COLO668 (cell line): Measurements from ENCODE around the gene MAGI2.

Experiments
- DNase-seq: peaks from one replicate; lab custom pipeline; 2025; ENCODE audit not compliant: unreplicated experiment; lab: John Stamatoyannopoulos, UW

MAGI2 gene

DNA sequence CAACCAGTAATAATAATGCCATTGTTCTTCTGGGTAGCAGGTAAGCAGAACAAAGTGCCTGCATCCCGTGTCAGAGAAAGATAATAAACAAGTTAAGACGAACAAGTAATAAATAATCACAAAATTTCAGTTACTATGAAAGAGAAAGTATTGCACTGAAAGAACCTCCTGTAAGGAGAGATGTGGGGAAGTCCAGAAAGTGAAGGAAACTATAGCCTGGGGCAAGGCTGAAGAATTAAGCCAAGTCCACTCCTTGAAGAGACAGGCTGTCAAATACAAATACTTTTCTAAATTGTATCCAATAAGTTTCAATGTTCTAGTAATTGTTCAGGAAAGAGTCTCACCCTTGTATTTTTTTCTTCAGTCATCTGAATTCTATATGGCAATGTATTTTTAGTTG, 611.4 kb downstream of the MAGI2 start:
- DNase-seq, result no peak

DNA sequence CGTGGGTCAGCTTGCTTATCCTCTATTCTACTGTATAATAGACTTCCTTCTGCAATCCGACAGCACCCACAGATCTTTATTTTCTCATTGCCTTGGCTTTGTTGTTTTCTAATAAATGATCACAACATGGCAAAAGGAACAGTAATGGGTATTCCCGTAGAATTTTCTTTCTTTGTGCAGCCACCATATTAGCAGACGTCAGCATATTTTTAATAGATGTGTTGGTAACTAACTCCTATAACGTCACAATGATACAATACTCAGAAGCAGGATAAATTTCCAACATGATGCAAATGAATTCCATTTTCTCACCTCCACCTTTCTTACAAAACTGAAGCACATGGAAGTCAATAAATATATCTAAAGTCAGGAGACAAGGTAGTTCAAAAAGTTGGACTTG, 617.6 kb downstream of the MAGI2 start:
- no peak for DNase-seq

DNA sequence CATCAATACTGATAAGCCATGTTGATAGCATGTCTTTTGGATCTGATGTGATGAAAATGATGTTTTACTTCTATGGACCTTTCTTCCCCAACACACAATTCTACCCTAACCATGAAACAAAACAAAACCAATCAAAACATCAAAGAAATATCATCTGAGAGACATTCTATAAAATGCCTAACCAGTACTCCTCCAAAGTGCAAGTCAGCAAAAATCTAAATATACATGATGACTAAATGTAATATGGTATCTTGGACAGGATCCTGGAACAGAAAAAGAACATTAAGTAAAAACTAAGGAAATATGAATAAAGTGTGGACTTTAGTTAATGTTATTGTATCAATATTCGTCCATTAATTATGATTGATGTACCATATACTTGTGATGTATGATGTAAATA, 625.1 kb downstream of the MAGI2 start:
- DNase-seq, result no peak

DNA sequence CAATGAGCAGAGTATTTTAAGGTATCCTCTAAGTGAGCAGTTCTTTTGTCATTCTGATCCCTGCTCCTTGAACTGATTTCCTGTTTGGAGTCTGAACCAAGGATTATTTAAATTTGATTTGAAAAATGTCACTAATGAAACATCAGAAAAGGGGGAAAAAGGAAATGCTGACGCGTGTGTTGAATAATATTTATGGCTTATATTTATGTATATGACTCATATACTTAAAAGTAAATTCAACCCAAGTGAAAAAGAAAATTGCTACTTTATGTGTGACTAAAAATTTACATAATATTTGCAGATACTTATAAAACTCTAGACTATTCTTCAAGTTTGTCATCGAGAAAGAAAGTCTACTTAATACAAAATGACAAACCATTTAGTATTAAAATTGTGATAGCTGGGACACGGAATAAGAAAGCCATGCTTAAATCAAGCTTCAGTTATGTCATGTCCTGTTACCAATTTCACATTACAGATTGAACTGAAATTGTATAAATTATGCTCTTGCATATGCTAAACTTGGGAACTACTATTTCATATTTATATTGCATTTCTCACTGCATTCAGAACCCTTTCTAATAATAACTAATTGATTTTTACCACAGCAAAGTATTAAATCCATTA, 649.9 kb downstream of the MAGI2 start:
- DNase-seq, result no peak

- no peak for DNase-seq
Observed at GRCh38 chr7:78794101-78794500, 659.4 kb downstream of the MAGI2 start.

GRCh38 chr7:78792624-78793023, 660.8 kb downstream of the MAGI2 start:
- no peak for DNase-seq

DNA sequence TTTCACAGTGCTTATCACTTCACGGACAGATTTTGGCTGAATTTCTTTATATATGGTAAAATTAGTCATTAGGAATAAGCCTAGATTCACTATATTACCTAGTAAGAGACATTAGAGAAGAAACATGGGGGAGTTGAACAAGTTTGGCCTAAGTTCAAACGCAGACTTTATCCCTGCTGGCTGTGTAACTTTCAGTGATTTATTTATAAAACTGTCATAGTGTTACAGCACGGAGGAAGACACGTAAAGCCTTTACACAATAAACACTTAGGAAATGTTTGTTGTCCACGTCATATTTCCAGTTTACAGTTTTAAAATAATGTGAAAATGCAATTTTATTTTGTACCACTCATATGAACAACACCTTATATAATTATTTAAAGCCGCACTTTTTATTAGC, 661.5 kb downstream of the MAGI2 start:
- no peak for DNase-seq

- DNase-seq, result no peak
Observed at GRCh38 chr7:78788464-78788863, 665.0 kb downstream of the MAGI2 start.

DNA sequence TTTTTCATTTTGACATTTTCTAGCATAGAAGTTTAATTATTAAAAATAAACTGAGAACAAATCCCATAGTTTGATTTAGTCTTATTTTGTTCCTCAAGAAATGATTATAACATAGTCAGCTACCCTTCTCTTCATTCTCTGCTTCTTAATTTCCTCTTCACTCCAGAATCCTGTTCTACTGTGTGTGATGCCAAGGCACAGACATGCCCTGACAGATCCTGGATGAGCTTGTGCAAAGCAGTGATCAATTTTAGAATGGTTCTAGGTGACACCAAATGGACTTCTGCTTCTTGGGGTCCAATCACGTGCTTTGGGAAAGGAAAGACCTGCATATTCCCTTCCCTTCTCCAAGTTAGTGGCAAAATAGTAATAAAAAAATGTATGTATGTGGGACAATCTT, 665.6 kb downstream of the MAGI2 start:
- DNase-seq, result no peak

DNA sequence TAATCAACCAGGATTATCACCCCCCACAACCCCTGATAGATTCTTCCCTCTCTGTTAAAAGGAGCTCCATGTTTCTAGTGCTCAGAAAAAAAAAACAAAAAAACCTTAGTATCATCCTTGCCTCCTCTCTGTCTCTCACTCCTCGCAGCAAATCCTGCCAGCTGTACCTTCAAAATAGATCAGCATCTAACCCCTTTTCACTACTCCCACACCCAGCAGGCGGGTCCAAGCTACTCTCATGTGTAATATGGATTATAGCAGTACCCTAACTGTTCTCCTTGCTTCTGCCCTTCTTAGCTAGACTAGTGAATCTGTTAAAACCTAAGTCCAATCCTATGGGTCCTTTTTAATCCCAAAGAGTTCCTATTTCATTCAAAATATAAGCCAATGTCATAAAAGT, 667.4 kb downstream of the MAGI2 start:
- no peak for DNase-seq

GRCh38 chr7:78783179-78783962, 670.1 kb downstream of the MAGI2 start:
- no peak for DNase-seq

DNA sequence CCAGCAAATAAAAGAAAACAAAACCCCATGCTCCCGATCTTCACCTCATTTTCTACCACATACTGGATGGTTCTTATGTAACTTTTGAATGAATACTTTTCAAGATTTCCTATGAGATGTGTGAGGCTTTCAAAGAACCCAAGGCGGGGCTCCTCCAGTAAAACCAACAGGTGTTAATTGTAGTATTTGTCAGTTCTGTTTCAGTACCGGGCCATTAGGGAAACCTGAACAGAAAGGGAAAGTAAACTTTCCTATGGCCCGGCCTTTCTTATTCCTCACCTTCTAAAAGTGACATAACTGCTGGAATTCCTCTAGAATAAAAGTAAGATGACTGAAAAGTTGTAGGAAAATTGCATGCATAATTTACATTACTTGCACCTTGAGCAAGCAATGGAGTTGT, 672.9 kb downstream of the MAGI2 start:
- no peak for DNase-seq

DNA sequence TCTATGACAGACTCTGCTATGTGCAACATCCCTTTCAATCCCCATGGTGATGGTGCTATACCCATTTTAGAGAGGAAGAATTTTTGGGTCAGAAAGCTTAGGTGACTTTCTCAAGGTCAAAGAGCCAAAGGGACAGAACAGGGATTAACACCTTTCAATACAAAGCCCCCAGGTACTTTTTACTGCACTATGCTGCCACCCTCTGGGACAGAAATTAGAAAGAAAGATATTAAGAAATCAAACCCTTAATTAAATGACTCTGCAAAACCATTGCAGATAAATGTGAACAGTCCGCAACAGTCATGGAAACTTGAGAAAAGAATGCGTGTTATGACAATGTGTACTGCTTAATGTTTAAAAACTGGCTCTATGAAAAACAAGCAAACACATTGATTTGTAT, 673.7 kb downstream of the MAGI2 start:
- DNase-seq, result no peak

GRCh38 chr7:78777829-78778228, 675.6 kb downstream of the MAGI2 start:
- no peak for DNase-seq

DNA sequence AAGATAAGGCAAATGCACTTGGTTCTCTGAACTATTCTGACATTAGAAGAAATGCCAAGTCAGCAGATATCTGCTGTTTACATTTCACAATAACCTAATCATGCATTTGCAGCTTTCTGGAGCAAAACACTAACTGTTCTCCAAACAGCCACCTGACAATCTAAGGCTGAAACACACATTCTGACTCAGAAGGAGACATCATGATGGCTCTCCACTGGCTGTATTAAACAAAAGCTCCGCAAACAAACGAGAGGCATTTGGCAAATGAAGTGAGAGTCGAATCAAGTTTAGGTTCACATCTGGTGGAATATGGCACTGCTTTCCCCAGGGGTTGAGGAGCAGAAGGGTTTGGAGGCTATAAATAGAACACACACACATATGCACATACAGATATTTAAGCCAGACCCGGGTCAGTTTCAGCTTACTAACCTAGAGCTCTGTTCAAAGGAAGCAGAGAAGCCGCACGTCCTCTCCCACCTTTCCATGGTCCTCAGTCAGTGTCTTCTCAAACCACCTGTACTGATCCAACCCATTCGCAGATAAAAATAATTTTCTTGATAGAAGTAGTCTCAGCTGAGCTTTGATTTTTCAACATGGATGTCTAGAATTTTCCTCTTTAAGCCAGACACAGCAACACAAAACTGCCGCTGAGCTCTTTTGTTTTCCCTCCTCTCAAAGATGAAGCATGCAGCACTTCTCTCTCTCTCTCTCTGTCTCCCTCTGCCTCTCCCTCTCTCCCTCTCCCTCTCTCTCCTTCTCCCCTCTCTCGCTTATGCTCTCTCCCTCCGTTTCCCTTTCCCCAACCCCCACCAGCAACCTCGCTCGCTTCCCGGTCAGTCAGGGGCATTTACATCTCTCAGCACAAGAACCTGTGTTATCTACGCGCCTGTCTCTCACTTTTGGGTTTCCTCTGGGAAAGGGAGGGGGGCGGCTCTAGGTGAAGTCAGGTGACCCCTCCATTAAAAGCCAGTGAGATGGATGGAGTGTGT, 682.8 kb downstream of the MAGI2 start:
- no peak for DNase-seq

DNA sequence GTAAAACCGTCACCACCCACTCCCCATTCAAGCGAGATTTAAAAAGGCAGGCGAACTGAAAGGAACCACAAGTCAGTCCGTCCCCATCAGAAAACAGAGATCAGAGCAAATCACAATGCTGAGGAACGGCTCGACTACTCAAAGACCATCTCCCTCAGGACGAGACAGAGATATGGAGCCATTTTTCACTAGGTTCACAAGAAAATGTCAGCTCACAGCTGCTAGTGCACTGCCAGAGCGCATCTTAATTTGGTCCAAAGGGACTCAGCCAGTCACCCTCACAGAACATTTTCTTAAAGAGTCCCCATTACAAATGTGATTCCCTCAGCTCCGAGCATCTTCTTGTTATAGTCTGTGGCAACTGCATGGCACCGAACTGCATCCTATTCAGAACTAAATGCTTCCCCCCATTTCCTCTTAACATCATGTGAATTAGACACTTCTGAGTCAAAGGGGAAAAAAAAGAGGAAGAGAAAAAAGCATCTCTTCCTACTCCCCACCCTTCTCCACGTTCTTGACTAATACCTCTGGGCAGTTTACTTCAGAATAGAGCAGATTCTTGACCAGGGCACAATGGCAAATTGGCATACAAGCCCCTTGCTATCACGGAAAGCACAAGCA, 683.9 kb downstream of the MAGI2 start:
- no peak for DNase-seq

DNA sequence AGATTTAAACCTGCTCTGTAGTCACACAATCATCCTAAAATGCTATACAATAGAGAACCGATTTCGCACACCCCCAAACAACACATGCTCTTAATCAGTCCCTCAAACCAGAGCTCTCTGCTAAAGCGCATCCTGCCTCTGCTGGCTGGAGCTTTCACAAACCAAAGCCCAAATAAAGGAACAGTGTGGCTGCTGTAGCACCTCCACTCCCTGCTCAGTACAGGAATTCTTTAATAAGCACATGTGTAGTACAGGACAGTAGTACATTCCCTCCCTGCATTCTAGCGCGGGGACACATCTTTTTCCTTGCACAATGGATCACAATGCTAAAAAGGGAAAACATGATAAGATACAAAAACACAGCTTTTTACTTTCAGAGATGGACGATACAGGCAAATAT, 684.6 kb downstream of the MAGI2 start:
- no peak for DNase-seq

- no peak for DNase-seq
Observed at GRCh38 chr7:78765943-78766729, 687.3 kb downstream of the MAGI2 start.

- DNase-seq, result no peak
Observed at GRCh38 chr7:78764571-78764970, 688.9 kb downstream of the MAGI2 start.

- DNase-seq, result no peak
Observed at GRCh38 chr7:78762625-78763024, 690.8 kb downstream of the MAGI2 start.
